ENCODE results near the gene MICALL1.

GRCh38 chr22:37884420-37884819 lies 21.7 kb upstream of the MICALL1 start:
- no peak for TF ChIP-seq POLR2A (IDR thresholded peaks at IDR 0.05)
- TF ChIP-seq POLR2AphosphoS5 (IDR thresholded peaks at IDR 0.05), result peak in 1 of 3 donors; percentile 19

All from transverse colon (tissue), 3 donors.